Activated T-helper 1 cell treated with anti-CD3 and anti-CD28 coated beads, Interleukin-12 subunit alpha, Interleukin-12 subunit beta, Interleukin-2, Interleukin-4 antibody, amounts not matched to agents 30 ng/mL and 10 ng/mL and 1 ng/mL, durations not matched to agents 14 hours and 24 hours and 36 hours (primary cell): ENCODE measurements around the gene TMEM43. TPM values are rescaled to one million over a fixed set of nuclear protein-coding genes. Genes with fewer than 3 reads are reported as not detected.

Experiments
- DNase-seq: peaks from one replicate; pipeline ENCODE4 v3.0.0; 2021; ENCODE audit warnings: low spot score
- H3K27ac Mint-ChIP-seq: one replicate; pipeline ENCODE4 v1.8.0; 2021; ENCODE audit warnings: mild to moderate bottlenecking, mixed read lengths
- H3K27me3 Mint-ChIP-seq: one replicate; pipeline ENCODE4 v1.8.0; 2022; ENCODE audit warnings: mild to moderate bottlenecking, moderate library complexity, mixed read lengths; ENCODE audit not compliant: insufficient read depth
- H3K36me3 Mint-ChIP-seq: one replicate; pipeline ENCODE4 v1.8.0; 2021; ENCODE audit warnings: low read depth, mixed read lengths
- H3K4me1 Mint-ChIP-seq: one replicate; pipeline ENCODE4 v1.8.0; 2021; ENCODE audit warnings: low read depth, mixed read lengths
- H3K4me3 Mint-ChIP-seq: one replicate; pipeline ENCODE4 v1.8.0; 2021; ENCODE audit warnings: mild to moderate bottlenecking, moderate library complexity, mixed read lengths
- H3K9me3 Mint-ChIP-seq: one replicate; pipeline ENCODE4 v1.8.0; 2021; ENCODE audit warnings: mixed read lengths
- intact Hi-C: fragments of 100-400 bp; cut with micrococcal nuclease; formaldehyde crosslinking; loops from one replicate; pipeline ENCODE4 v1.15.1; 2024
- total RNA-seq: library from RNA; stranded (reverse); gene quantifications from 2 replicates; pipeline ENCODE4 v1.2.3, GENCODE V29; 2022

TMEM43 gene
- total RNA-seq, 1 donor from 2014 or later, result 40.4 TPM

DNA sequence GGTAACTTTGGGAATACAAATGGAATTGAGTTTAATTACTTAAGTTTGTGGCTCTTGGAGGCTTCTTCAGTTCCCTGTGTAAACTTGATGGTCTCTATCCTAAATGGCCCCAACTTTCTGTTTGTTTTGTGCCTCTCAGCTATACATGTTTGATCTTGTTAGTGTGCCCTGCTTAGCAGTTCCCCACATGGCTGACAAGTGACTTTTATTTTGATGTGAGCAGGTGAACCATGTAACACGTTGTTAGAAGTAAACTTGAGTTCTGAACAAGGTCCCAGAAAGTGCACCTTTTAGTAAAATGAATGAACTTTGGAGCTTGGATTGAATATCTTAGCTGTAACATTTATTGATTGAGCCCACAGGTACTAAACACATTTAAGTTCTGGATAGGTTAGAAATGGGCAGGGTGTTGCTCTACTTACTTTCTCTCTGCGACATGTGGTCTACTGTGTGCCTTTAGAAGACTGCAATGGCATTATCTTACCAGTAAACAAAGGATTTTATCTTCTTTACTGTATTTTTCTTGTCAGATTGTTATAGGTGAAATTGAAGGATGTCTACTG, 58.2 kb downstream of the TMEM43 start:
- peaks cover 34% of the 10 kb centered on the region for H3K36me3 Mint-ChIP-seq
- H3K4me3 Mint-ChIP-seq, result no peak overlapping the region

DNA sequence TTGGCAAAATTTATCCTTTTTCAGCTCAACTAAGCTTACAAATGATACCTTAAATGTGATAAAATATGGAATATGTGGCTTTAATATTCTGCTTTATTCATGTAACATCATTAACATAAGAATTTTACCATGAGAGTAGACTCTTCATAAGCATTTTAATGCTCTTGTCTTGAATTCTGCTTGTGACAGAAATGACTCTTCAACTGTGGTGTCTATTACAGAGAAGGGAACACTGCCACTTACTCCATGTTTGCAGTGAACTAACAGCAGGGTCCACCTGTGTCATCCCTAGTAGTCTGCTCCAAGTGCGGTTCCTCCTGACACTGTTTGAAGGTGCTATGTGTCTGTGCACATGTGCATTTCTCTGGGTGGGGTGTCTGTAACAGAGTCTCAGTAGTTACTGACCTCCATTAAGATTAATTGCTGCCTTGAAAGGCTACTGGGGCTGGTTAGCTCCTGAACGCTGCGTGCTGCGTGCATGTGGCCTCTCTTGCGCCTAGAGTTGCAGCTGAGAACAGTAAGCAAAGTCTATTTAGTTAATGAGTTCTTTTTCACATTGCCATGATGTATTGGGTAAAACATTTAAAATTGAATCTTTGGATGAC, 62.1 kb downstream of the TMEM43 start:
- no peak overlapping the region for H3K27ac Mint-ChIP-seq
- H3K4me3 Mint-ChIP-seq, result no peak overlapping the region
- H3K9me3 Mint-ChIP-seq, result no peaks in the 10 kb centered on the region
- H3K4me1 Mint-ChIP-seq, result peaks cover 38% of the 10 kb centered on the region
- H3K36me3 Mint-ChIP-seq, result peaks cover 53% of the 10 kb centered on the region
- H3K27me3 Mint-ChIP-seq, result no peaks in the 10 kb centered on the region
- DNase-seq, result no peak
- intact Hi-C loops, result no loop called here

More for the DNA sequence above, 58.2 kb downstream of the TMEM43 start:
- H3K27me3 Mint-ChIP-seq, result no peaks in the 10 kb centered on the region
- H3K27ac Mint-ChIP-seq, result no peak overlapping the region
- no peaks in the 10 kb centered on the region for H3K9me3 Mint-ChIP-seq
- intact Hi-C loops, result no loop called here
- H3K4me1 Mint-ChIP-seq, result peaks cover 45% of the 10 kb centered on the region
- DNase-seq, result no peak

DNA sequence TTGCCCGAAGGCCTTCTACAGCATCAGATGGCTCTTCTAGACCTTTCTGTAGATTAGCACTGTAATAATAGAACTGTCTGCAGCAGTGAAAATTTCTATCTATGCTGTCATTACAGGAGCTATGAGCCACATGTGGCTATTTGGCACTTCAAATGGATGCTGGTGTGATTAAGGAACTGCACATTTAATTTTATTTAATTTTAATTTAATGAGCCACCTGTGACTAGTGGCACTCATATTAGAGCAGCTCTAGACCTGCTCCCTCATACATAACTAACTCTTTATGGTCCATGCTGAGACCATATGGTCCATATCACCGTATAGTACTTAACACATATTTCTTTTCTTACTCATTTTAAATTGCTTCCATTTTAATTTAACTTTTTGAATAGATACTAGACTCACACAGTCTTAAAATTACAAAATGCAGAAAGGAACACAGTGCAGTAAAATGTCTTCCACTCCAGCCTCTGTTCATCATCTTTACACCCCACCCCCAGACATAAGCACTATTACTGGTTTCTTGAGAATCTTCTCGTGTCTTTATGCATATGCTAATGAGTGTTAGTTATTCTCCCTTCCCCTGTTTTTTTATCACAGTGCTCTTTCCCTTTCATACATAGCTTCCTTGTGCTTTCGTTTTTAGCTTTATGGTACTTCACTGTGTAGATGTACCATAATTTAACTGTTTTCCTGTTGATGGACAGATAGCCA, 63.3 kb downstream of the TMEM43 start:
- Mint-ChIP-seq H3K27ac (no peak overlapping the region), H3K4me3 (no peak overlapping the region), H3K36me3 (peaks cover 46% of the 10 kb centered on the region), H3K27me3 (no peaks in the 10 kb centered on the region), H3K9me3 (no peaks in the 10 kb centered on the region), H3K4me1 (peaks cover 26% of the 10 kb centered on the region)
- intact Hi-C loops, result no loop called here
- DNase-seq, result no peak

Other genes starting within 250 kb of the TMEM43 start
- not detected in 2 replicates for gene WNT7A, start 245.0 kb upstream of the TMEM43 start, total RNA-seq
- gene CHCHD4, start 182 bp upstream of the TMEM43 start, total RNA-seq, result 27.8 and 29.4 TPM in 2 replicates
- gene XPC, start 53.5 kb downstream of the TMEM43 start, total RNA-seq, result 34.1 and 35.9 TPM in 2 replicates
- 15.6 and 15.8 TPM in 2 replicates for gene LSM3, start 53.8 kb downstream of the TMEM43 start, total RNA-seq